ENCODE data around the gene TXLNA. TPM values are rescaled to one million over a fixed set of nuclear protein-coding genes. Genes with fewer than 3 reads are reported as not detected.

The TXLNA gene
- total RNA-seq, 1 donor from 2014 or later = 17.2 TPM

DNA sequence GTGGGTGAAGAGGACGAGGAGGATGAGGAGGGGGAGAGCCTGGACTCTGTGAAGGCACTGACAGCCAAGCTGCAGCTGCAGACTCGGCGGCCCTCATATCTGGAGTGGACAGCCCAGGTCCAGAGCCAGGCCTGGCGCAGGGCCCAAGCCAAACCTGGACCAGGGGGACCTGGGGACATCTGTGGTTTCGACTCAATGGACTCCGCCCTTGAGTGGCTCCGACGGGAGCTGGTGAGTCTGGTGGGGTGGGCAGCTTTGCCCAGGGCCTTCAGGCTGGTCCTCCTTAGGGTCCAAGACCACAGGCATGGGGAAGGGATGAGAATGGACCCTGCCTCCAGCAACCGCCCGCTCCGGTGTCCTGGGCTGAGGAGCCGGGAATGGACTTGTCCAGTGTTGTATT, 68.0 kb downstream of the TXLNA start:
- peaks cover 84% of the 10 kb centered on the region for H3K4me1 ChIP-seq

More for the DNA sequence above, 68.0 kb downstream of the TXLNA start:
- H3K36me3 ChIP-seq = no peaks in the 10 kb centered on the region
- peak overlapping the region; percentile 88 for H3K27ac ChIP-seq (replicated peaks)
- H3K4me3 ChIP-seq = peak overlapping the region; percentile 42
- intact Hi-C loops (cut with micrococcal nuclease) = no loop called here
- DNase-seq = peak; percentile 23
- no peaks in the 10 kb centered on the region for H3K27me3 ChIP-seq (ENCODE audit: low read depth)
- H3K9me3 ChIP-seq (replicated peaks) = no peaks in the 10 kb centered on the region
- TF ChIP-seq, protein P1, sequence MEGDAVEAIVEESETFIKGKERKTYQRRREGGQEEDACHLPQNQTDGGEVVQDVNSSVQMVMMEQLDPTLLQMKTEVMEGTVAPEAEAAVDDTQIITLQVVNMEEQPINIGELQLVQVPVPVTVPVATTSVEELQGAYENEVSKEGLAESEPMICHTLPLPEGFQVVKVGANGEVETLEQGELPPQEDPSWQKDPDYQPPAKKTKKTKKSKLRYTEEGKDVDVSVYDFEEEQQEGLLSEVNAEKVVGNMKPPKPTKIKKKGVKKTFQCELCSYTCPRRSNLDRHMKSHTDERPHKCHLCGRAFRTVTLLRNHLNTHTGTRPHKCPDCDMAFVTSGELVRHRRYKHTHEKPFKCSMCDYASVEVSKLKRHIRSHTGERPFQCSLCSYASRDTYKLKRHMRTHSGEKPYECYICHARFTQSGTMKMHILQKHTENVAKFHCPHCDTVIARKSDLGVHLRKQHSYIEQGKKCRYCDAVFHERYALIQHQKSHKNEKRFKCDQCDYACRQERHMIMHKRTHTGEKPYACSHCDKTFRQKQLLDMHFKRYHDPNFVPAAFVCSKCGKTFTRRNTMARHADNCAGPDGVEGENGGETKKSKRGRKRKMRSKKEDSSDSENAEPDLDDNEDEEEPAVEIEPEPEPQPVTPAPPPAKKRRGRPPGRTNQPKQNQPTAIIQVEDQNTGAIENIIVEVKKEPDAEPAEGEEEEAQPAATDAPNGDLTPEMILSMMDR (IDR thresholded peaks at IDR 0.05; ENCODE audit: borderline replicate concordance) = no peak

Other genes with a start within 250 kb of the TXLNA start
- gene PTP4A2, start 241.3 kb upstream of the TXLNA start, total RNA-seq = 203 TPM
- gene KHDRBS1, start 165.8 kb upstream of the TXLNA start, total RNA-seq = 58.2 TPM
- 5.8 TPM for gene TMEM39B, start 106.7 kb upstream of the TXLNA start, total RNA-seq
- gene KPNA6, start 71.6 kb upstream of the TXLNA start, total RNA-seq = 75.9 TPM
- 16.7 TPM for gene CCDC28B, start 20.9 kb downstream of the TXLNA start, total RNA-seq
- 0.71 TPM for gene IQCC, start 26.0 kb downstream of the TXLNA start, total RNA-seq
- not detected for gene DCDC2B, start 29.4 kb downstream of the TXLNA start, total RNA-seq
- gene TMEM234, start 42.7 kb downstream of the TXLNA start, total RNA-seq = 10.9 TPM
- gene EIF3I, start 42.7 kb downstream of the TXLNA start, total RNA-seq = 91.1 TPM
- 7.9 TPM for gene FAM167B, start 67.5 kb downstream of the TXLNA start, total RNA-seq
- gene LCK, start 71.6 kb downstream of the TXLNA start, total RNA-seq = 0.63 TPM
- 40.4 TPM for gene HDAC1, start 112.4 kb downstream of the TXLNA start, total RNA-seq
- 10.0 TPM for gene MARCKSL1, start 156.6 kb downstream of the TXLNA start, total RNA-seq
- gene FAM229A, start 182.8 kb downstream of the TXLNA start, total RNA-seq = 2.1 TPM
- 2.1 TPM for gene TSSK3, start 182.9 kb downstream of the TXLNA start, total RNA-seq
- 44.9 TPM for gene BSDC1, start 214.8 kb downstream of the TXLNA start, total RNA-seq

Data from left ventricle myocardium inferior (tissue), 1 donor.